ENCODE data around the gene CDCA5.

The CDCA5 gene

DNA sequence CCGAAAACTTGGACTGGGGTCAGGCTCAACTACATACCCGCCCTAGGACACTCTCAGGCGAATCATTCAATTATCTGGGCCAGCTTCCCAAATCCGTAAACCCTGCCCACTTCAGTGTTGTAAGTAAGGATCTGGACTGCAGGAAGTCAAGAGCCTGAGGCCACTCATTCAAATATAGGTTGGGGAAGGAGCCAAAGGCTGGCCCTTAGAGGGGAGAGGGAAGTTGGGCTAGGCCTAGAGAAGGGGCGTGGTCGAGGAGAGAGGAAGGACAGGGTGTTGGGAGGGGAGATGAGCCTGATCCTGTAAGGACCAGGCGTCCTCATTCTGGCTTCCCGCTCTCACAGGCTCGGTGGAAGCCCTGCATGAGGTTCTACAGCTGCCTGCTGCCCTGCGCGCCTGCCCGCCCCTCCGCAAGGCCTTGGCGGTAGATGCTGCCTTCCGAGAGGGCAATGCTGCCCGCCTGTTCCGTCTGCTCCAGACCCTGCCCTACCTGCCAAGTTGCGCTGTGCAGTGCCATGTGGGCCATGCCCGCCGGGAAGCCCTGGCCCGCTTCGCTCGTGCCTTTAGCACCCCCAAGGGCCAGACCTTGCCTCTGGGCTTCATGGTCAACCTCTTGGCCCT lies 39.8 kb downstream of the CDCA5 start:
- no peak overlapping the region for H3K27ac Mint-ChIP-seq
- TF ChIP-seq, protein P1, sequence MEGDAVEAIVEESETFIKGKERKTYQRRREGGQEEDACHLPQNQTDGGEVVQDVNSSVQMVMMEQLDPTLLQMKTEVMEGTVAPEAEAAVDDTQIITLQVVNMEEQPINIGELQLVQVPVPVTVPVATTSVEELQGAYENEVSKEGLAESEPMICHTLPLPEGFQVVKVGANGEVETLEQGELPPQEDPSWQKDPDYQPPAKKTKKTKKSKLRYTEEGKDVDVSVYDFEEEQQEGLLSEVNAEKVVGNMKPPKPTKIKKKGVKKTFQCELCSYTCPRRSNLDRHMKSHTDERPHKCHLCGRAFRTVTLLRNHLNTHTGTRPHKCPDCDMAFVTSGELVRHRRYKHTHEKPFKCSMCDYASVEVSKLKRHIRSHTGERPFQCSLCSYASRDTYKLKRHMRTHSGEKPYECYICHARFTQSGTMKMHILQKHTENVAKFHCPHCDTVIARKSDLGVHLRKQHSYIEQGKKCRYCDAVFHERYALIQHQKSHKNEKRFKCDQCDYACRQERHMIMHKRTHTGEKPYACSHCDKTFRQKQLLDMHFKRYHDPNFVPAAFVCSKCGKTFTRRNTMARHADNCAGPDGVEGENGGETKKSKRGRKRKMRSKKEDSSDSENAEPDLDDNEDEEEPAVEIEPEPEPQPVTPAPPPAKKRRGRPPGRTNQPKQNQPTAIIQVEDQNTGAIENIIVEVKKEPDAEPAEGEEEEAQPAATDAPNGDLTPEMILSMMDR (IDR thresholded peaks at IDR 0.05; ENCODE audit: unreplicated experiment in 3 of 3), result no peak
- H3K27me3 Mint-ChIP-seq (ENCODE audit: low read depth), result peaks cover 3% of the 10 kb centered on the region
- H3K9me3 Mint-ChIP-seq, result no peaks in the 10 kb centered on the region
- H3K4me3 Mint-ChIP-seq, result peak overlapping the region in 2 of 3 experiments; percentile 31 to 44
- H3K36me3 Mint-ChIP-seq (ENCODE audit: low read depth), result peaks cover 6% of the 10 kb centered on the region
- H3K4me1 Mint-ChIP-seq, result peaks cover 13% of the 10 kb centered on the region

DNA sequence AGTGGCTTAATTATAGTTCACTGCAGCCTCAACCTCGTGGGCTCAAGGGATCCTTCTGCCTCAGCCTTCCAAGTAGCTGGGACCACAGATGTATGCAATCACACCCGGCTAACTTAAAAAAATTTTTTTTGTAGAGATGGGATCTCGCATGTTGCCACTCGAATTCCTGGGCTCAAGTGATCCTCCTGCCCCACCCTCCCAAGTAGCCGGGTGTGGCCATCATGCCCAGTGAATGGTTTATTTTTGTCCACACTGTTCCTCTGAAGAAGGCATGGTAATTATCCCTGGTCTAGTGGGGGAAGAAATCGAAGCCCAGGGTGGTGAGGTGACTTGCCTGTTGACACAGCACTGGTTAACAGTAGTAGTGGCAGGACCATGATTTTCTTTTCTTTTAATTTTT lies 40.9 kb downstream of the CDCA5 start:
- TF ChIP-seq, protein P1 (IDR thresholded peaks at IDR 0.05; ENCODE audit: unreplicated experiment in 3 of 3), result no peak
- H3K36me3 Mint-ChIP-seq (ENCODE audit: low read depth), result peaks cover 8% of the 10 kb centered on the region
- H3K27ac Mint-ChIP-seq, result peak overlapping the region in 1 of 3 experiments; percentile 62
- peaks cover 3% of the 10 kb centered on the region for H3K27me3 Mint-ChIP-seq (ENCODE audit: low read depth)
- H3K4me3 Mint-ChIP-seq, result peak overlapping the region; percentile 91 to 95 (median 93)
- no peaks in the 10 kb centered on the region for H3K9me3 Mint-ChIP-seq
- peaks cover 13% of the 10 kb centered on the region for H3K4me1 Mint-ChIP-seq

DNA sequence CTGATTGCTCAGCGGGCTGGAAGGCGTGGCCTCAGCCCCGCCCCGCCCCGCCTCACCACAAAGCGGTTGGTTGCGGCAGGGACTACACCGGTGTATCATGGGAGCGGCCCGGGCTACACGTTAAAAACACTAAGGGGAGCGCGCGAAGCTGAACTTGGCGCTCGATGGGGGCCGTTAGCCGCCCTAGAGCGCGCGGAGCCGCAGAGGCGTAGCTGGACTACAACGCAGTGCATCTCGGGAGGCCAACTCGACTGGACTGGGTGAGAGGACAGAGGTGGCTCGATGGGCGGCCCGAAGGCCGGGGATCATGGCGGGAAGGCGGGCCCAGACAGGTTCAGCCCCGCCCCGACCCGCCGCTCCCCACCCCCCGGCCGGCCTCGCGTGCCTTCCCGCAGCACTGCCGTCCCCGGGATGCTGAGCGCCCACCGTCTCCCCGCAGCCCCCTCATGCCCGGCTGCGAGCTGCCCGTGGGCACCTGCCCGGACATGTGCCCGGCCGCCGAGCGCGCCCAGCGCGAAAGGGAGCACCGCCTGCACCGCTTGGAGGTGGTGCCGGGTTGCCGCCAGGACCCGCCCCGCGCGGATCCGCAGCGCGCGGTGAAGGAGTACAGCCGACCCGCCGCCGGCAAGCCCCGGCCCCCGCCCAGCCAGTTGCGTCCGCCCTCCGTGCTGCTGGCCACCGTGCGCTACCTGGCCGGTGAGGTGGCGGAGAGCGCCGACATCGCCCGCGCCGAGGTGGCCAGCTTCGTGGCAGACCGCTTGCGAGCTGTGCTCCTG lies 42.8 kb downstream of the CDCA5 start, which contains the start of gene SAC3D1:
TSS of gene SAC3D1 (plus strand) at position 364 of the 776 bp plus-strand sequence. CDS start at position 447, 83 bp downstream.
- Mint-ChIP-seq H3K36me3 (ENCODE audit: low read depth) (peaks cover 12% of the 10 kb centered on the region), H3K27ac (peak within 1 kb of the TSS; percentile 98 to 99 (median 98)), H3K4me3 (peak within 1 kb of the TSS; percentile 94 to 97 (median 97)), H3K27me3 (ENCODE audit: low read depth) (peaks cover 3% of the 10 kb centered on the region), H3K9me3 (no peaks in the 10 kb centered on the region), H3K4me1 (peaks cover 13% of the 10 kb centered on the region)
- TF ChIP-seq, protein P1 (IDR thresholded peaks at IDR 0.05; ENCODE audit: unreplicated experiment in 3 of 3), result no peak

DNA sequence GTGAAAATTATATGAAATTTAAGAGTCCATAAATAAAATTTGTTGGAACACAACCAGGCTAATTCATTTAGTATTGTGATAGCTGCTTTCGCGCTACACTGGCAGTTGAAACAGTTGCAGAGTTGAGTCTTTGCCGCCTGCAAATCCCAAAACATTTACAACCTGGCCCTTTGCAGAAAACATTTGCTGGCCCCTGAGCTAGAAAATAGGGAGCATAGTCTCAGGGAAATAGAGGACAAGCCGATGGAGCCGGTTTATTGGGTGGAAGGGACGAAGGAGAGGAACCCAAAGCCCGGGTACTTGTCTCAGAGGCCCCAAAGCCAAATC lies 43.4 kb downstream of the CDCA5 start:
- peak overlapping the region; percentile 98 to 99 (median 98) for H3K27ac Mint-ChIP-seq
- H3K4me1 Mint-ChIP-seq, result peaks cover 13% of the 10 kb centered on the region
- no peaks in the 10 kb centered on the region for H3K9me3 Mint-ChIP-seq
- H3K27me3 Mint-ChIP-seq (ENCODE audit: low read depth), result peaks cover 3% of the 10 kb centered on the region
- peak overlapping the region; percentile 94 to 97 (median 97) for H3K4me3 Mint-ChIP-seq
- TF ChIP-seq, protein P1 (IDR thresholded peaks at IDR 0.05; ENCODE audit: unreplicated experiment in 3 of 3), result no peak
- H3K36me3 Mint-ChIP-seq (ENCODE audit: low read depth), result peaks cover 12% of the 10 kb centered on the region

DNA sequence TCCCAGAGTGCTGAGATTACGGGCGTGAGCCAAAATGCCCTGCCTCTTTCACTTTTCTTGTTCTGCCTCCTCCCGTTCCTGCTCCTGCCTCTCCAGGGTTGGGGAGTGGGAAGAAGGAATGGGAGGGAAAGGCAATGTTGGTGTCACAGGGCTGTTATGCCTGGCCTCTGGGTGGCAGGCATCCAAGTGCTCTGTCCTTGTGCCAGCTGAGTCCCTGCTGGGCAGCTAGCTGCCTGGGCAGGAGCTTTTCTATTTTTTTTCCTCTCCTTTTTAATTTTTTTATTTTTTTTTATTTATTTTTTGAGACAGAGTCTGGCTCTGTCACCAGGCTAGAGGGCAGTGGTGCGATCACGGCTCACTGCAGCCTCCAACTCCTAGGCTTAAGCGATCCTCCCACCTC lies 46.9 kb downstream of the CDCA5 start:
- Mint-ChIP-seq H3K4me1 (peaks cover 5% of the 10 kb centered on the region), H3K27ac (no peak overlapping the region), H3K36me3 (ENCODE audit: low read depth) (peaks cover 10% of the 10 kb centered on the region), H3K9me3 (no peaks in the 10 kb centered on the region), H3K4me3 (no peak overlapping the region), H3K27me3 (ENCODE audit: low read depth) (peaks cover 3% of the 10 kb centered on the region)
- TF ChIP-seq, protein P1 (IDR thresholded peaks at IDR 0.05; ENCODE audit: unreplicated experiment in 3 of 3), result no peak

All from nephron (organoid).